Peyer's patch (tissue), 4 donors: ENCODE results near the gene SPATA22.

Source experiments
- CTCF ChIP-seq, 6 experiments: fragments of 450-650 bp in 4 of 6; fragments of 200-600 bp in 2 of 6; sonication (generic) in 1 of 6; IDR thresholded peaks; one replicate each; pipeline ENCODE4 v1.5.1; 2017 to 2019; ENCODE audit warnings: antibody characterized with exemption in 6 of 6, mild to moderate bottlenecking in 3 of 6, moderate library complexity in 1 of 6
- POLR2A ChIP-seq, 2 donors: fragments of 450-650 bp; IDR thresholded peaks; one replicate each; pipeline ENCODE4 v1.5.1; 2017; ENCODE audit warnings: antibody characterized with exemption in 2 of 2, mild to moderate bottlenecking in 2 of 2, moderate library complexity in 2 of 2

- TF ChIP-seq POLR2A (IDR thresholded peaks at IDR 0.05) (no peak), CTCF (IDR thresholded peaks at IDR 0.05) (no peak)
Observed at GRCh38 chr17:3497101-3497500, 25.5 kb upstream of the SPATA22 start.
